ENCODE measurements around the gene AKNA.

AKNA gene

DNA sequence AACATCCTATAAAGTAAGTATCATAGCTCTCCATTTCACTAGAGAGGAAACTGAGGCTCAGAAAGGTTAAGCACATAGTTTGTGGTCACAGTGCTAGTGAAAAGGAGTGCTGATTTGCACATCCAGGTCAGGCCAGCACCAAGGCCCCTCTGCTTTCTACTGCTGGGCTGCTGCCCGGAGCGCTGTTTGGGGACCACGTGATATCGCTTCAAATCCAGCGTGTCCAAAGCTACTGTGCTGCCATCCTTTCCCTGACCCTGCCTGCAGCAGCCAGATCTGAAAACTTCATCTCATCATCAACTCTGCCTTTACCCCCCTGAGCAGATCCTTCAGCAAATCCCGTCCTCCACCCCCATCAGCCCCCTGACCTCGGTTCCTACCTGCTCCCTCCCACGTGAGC, 40.7 kb upstream of the AKNA start:
- H3K27me3 ChIP-seq (replicated peaks; ENCODE audit: control insufficient read depth, insufficient read depth, low read length) = peaks cover 35% of the 10 kb centered on the region
- H3K4me3 ChIP-seq (ENCODE audit: low read length) = no peak overlapping the region
- H3K9ac ChIP-seq (ENCODE audit: low read length) = no peak overlapping the region
- H3K9me3 ChIP-seq (ENCODE audit: control insufficient read depth, low read length) = no peaks in the 10 kb centered on the region
- no peak for DNase-seq (ENCODE audit: low read depth)
- H3K4me1 ChIP-seq (ENCODE audit: control insufficient read depth, insufficient read depth, low read length) = no peaks in the 10 kb centered on the region
- no peaks in the 10 kb centered on the region for H3K36me3 ChIP-seq (ENCODE audit: control insufficient read depth, insufficient read depth, low read length, severe bottlenecking)

DNA sequence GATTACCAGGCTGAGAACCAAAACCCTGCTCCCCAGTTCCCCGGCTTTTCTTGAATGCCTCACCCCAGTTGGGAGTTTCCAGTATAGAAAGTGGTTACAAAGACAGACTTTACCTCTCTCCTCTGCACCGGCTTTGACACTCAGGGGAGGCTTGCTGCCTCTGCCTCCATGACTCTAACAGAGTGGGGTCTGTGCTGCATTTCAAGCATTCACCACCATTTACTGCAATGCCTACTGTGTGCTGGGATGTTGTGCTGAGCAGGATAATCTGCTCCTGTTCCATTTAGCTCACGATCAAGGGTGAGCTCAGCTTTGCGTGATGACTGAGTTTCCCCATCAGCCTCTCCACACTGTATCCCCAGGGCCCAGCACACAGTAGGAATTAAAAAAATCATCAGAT, 39.9 kb upstream of the AKNA start:
- Histone ChIP-seq H3K9ac (ENCODE audit: low read length) (no peak overlapping the region), H3K4me1 (ENCODE audit: control insufficient read depth, insufficient read depth, low read length) (no peaks in the 10 kb centered on the region), H3K36me3 (ENCODE audit: control insufficient read depth, insufficient read depth, low read length, severe bottlenecking) (no peaks in the 10 kb centered on the region), H3K27me3 (replicated peaks; ENCODE audit: control insufficient read depth, insufficient read depth, low read length) (peaks cover 38% of the 10 kb centered on the region), H3K4me3 (ENCODE audit: low read length) (no peak overlapping the region), H3K9me3 (ENCODE audit: control insufficient read depth, low read length) (no peaks in the 10 kb centered on the region)
- no peak for DNase-seq (ENCODE audit: low read depth)

DNA sequence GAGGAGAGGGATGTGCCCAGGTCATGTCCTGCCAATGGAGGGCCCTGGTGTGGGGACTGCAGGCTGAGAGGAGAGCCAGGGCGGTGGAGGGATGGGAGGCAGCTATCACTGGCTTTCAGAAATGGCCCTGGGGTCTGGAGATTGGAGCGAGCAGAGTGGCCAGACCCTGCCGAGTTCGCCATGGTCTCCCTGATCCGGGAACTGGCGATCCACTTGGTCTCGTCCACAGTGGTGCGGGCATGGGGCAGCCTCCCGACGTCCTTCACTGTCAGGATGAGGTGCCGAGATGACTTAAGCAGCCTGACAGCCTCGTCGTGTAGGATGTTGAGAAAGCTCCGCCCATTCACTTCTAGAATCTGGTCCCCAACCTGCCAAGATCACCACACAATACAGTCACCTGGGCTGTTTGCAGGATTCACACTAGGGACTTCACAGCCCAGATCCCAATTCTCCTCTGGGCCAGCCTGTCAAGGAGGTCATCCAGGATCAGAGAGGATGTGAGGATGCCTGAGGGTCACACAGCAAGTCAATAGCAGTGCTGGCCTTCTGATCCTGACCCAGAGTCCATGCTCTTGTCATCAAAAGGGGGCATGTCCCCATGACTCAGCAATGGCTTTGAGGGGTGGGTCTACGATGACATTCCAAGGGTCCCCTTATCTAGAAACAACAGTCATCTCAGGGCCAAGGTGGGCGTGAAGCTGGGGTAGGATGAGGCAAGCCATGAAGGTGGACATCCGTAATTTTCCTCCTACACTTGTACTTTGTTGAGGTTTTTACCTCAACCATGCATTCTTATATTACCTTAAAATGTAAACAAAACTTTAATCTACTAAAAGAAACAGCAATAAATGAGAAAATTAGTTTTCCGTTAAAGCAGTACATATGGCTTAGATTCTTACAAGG, 38.5 kb upstream of the AKNA start:
- H3K9me3 ChIP-seq (ENCODE audit: control insufficient read depth, low read length) = no peaks in the 10 kb centered on the region
- no peaks in the 10 kb centered on the region for H3K36me3 ChIP-seq (ENCODE audit: control insufficient read depth, insufficient read depth, low read length, severe bottlenecking)
- no peak overlapping the region for H3K9ac ChIP-seq (ENCODE audit: low read length)
- no peak overlapping the region for H3K4me3 ChIP-seq (ENCODE audit: low read length)
- no peaks in the 10 kb centered on the region for H3K4me1 ChIP-seq (ENCODE audit: control insufficient read depth, insufficient read depth, low read length)
- DNase-seq (ENCODE audit: low read depth) = no peak
- H3K27me3 ChIP-seq (replicated peaks; ENCODE audit: control insufficient read depth, insufficient read depth, low read length) = peaks cover 38% of the 10 kb centered on the region

- no peaks in the 10 kb centered on the region for H3K36me3 ChIP-seq (ENCODE audit: control insufficient read depth, insufficient read depth, low read length, severe bottlenecking)
- no peak overlapping the region for H3K4me3 ChIP-seq (ENCODE audit: low read length)
- H3K27me3 ChIP-seq (replicated peaks; ENCODE audit: control insufficient read depth, insufficient read depth, low read length) = peaks cover 39% of the 10 kb centered on the region
- no peak for DNase-seq (ENCODE audit: low read depth)
- H3K4me1 ChIP-seq (ENCODE audit: control insufficient read depth, insufficient read depth, low read length) = no peaks in the 10 kb centered on the region
- no peak overlapping the region for H3K9ac ChIP-seq (ENCODE audit: low read length)
- no peaks in the 10 kb centered on the region for H3K9me3 ChIP-seq (ENCODE audit: control insufficient read depth, low read length)
Measured at GRCh38 chr9:114425126-114425525, 37.3 kb upstream of the AKNA start.

- H3K4me3 ChIP-seq (ENCODE audit: low read length) = no peak overlapping the region
- H3K27me3 ChIP-seq (replicated peaks; ENCODE audit: control insufficient read depth, insufficient read depth, low read length) = peaks cover 42% of the 10 kb centered on the region
- H3K9ac ChIP-seq (ENCODE audit: low read length) = no peak overlapping the region
- H3K4me1 ChIP-seq (ENCODE audit: control insufficient read depth, insufficient read depth, low read length) = no peaks in the 10 kb centered on the region
- H3K36me3 ChIP-seq (ENCODE audit: control insufficient read depth, insufficient read depth, low read length, severe bottlenecking) = no peaks in the 10 kb centered on the region
- no peak for DNase-seq (ENCODE audit: low read depth)
- H3K9me3 ChIP-seq (ENCODE audit: control insufficient read depth, low read length) = no peaks in the 10 kb centered on the region
Measured at GRCh38 chr9:114424126-114424525, 36.3 kb upstream of the AKNA start.

- Histone ChIP-seq H3K27me3 (replicated peaks; ENCODE audit: control insufficient read depth, insufficient read depth, low read length) (peaks cover 36% of the 10 kb centered on the region), H3K4me3 (ENCODE audit: low read length) (no peak overlapping the region), H3K4me1 (ENCODE audit: control insufficient read depth, insufficient read depth, low read length) (no peaks in the 10 kb centered on the region), H3K9ac (ENCODE audit: low read length) (no peak overlapping the region), H3K9me3 (ENCODE audit: control insufficient read depth, low read length) (no peaks in the 10 kb centered on the region), H3K36me3 (ENCODE audit: control insufficient read depth, insufficient read depth, low read length, severe bottlenecking) (no peaks in the 10 kb centered on the region)
- no peak for DNase-seq (ENCODE audit: low read depth)
Measured at GRCh38 chr9:114423181-114423580, 35.4 kb upstream of the AKNA start.

DNA sequence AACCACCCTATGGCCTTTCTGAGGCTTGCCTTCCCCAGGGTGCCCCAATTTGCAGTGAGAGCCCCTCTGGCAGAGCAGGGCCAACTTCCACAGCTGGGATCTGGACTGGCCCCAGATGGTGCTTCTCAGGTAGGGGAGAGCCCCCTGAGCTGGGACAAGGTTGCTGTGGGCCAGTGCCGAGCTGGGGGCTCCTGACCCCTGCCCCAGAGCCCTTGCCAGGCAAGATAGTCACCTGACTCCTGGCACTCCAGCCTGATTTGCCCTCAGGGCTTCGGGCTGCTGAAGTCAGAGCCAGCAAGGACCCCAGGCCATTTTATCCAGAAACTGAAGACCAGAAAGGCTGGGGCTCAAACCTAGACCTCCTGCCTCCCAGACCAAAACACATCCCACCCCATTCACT, 33.4 kb upstream of the AKNA start:
- Histone ChIP-seq H3K9ac (ENCODE audit: low read length) (no peak overlapping the region), H3K4me3 (ENCODE audit: low read length) (no peak overlapping the region)
- no peak for DNase-seq (ENCODE audit: low read depth)

DNA sequence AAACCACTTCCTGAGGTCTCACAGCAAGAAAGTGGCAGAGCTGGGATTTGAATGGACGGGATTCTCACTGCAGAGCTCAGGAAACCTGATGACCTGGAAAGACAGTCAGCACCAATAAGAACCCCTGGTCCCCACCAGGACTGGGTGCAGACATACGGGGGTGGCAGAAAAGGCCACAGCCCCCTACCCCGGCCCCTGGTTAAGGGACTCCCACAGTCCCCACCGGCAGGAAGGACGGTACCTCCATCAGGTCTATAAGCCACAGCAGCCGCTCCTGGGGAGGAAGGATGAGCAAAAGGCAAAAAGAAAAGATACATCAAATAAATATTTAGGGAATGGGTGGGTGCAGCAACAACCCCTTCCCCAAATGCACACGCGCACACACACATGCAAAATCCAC, 32.0 kb upstream of the AKNA start:
- Histone ChIP-seq H3K36me3 (ENCODE audit: control insufficient read depth, insufficient read depth, low read length, severe bottlenecking) (no peaks in the 10 kb centered on the region), H3K9ac (ENCODE audit: low read length) (no peak overlapping the region), H3K9me3 (ENCODE audit: control insufficient read depth, low read length) (no peaks in the 10 kb centered on the region), H3K4me3 (ENCODE audit: low read length) (no peak overlapping the region), H3K27me3 (replicated peaks; ENCODE audit: control insufficient read depth, insufficient read depth, low read length) (peaks cover 34% of the 10 kb centered on the region), H3K4me1 (ENCODE audit: control insufficient read depth, insufficient read depth, low read length) (peaks cover 7% of the 10 kb centered on the region)
- no peak for DNase-seq (ENCODE audit: low read depth)

More for the DNA sequence above, 33.4 kb upstream of the AKNA start:
- H3K4me1 ChIP-seq (ENCODE audit: control insufficient read depth, insufficient read depth, low read length) = peaks cover 7% of the 10 kb centered on the region
- H3K27me3 ChIP-seq (replicated peaks; ENCODE audit: control insufficient read depth, insufficient read depth, low read length) = peaks cover 34% of the 10 kb centered on the region
- no peaks in the 10 kb centered on the region for H3K36me3 ChIP-seq (ENCODE audit: control insufficient read depth, insufficient read depth, low read length, severe bottlenecking)
- no peaks in the 10 kb centered on the region for H3K9me3 ChIP-seq (ENCODE audit: control insufficient read depth, low read length)

- Histone ChIP-seq H3K4me3 (ENCODE audit: low read length) (no peak overlapping the region), H3K27me3 (replicated peaks; ENCODE audit: control insufficient read depth, insufficient read depth, low read length) (peaks cover 34% of the 10 kb centered on the region), H3K9ac (ENCODE audit: low read length) (no peak overlapping the region), H3K9me3 (ENCODE audit: control insufficient read depth, low read length) (no peaks in the 10 kb centered on the region), H3K36me3 (ENCODE audit: control insufficient read depth, insufficient read depth, low read length, severe bottlenecking) (no peaks in the 10 kb centered on the region), H3K4me1 (ENCODE audit: control insufficient read depth, insufficient read depth, low read length) (peaks cover 16% of the 10 kb centered on the region)
- DNase-seq (ENCODE audit: low read depth) = no peak
Measured at GRCh38 chr9:114418053-114418452, 30.3 kb upstream of the AKNA start.

- Histone ChIP-seq H3K9ac (ENCODE audit: low read length) (no peak overlapping the region), H3K27me3 (replicated peaks; ENCODE audit: control insufficient read depth, insufficient read depth, low read length) (peaks cover 31% of the 10 kb centered on the region), H3K36me3 (ENCODE audit: control insufficient read depth, insufficient read depth, low read length, severe bottlenecking) (no peaks in the 10 kb centered on the region), H3K4me1 (ENCODE audit: control insufficient read depth, insufficient read depth, low read length) (peaks cover 16% of the 10 kb centered on the region), H3K9me3 (ENCODE audit: control insufficient read depth, low read length) (no peaks in the 10 kb centered on the region), H3K4me3 (ENCODE audit: low read length) (no peak overlapping the region)
- DNase-seq (ENCODE audit: low read depth) = peak; percentile 59
Measured at GRCh38 chr9:114417511-114417910, 29.7 kb upstream of the AKNA start.

DNA sequence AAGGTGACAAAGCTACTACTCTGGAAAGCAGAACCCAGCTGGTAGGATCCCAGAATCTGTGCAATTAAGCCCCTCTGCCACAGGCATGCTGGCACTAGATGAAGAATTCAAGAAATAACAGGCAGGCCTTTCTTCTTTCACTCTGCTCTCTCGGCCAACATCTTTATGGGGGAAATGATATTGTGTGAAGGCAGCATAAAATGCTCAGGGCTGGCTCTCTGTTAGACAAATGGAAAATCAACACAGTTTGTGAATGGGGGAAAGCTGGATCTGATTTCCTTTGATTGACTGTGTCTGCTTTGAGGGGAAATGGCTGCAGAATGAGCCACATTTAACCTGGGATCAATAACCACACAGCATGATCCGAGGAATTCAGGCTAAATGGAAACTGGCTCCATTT, 29.1 kb upstream of the AKNA start:
- H3K9me3 ChIP-seq (ENCODE audit: control insufficient read depth, low read length) = no peaks in the 10 kb centered on the region
- H3K36me3 ChIP-seq (ENCODE audit: control insufficient read depth, insufficient read depth, low read length, severe bottlenecking) = no peaks in the 10 kb centered on the region
- DNase-seq (ENCODE audit: low read depth) = no peak
- H3K4me1 ChIP-seq (ENCODE audit: control insufficient read depth, insufficient read depth, low read length) = peaks cover 16% of the 10 kb centered on the region
- no peak overlapping the region for H3K4me3 ChIP-seq (ENCODE audit: low read length)
- no peak overlapping the region for H3K9ac ChIP-seq (ENCODE audit: low read length)
- H3K27me3 ChIP-seq (replicated peaks; ENCODE audit: control insufficient read depth, insufficient read depth, low read length) = peaks cover 27% of the 10 kb centered on the region

DNA sequence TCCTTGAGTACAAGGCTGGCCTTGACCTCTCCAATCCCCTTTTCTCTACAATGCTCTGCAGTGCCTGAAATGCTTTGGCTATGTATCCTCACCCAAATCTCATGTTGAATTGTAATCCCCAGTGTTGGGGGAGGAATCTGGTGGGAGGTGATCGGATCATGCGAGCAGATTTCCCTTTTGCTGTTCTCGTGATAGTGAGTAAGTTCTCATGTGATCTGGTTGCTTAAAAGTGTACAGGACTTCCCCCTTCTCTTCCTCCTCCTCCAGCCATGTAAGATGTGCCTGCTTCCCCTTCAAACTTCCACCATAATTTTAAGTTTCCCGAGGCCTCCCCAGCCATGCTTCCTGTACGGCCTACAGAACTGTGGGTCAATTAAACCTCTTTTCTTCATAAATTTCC, 28.5 kb upstream of the AKNA start:
- no peak for DNase-seq (ENCODE audit: low read depth)
- no peak overlapping the region for H3K4me3 ChIP-seq (ENCODE audit: low read length)
- H3K9ac ChIP-seq (ENCODE audit: low read length) = no peak overlapping the region
- H3K4me1 ChIP-seq (ENCODE audit: control insufficient read depth, insufficient read depth, low read length) = peaks cover 16% of the 10 kb centered on the region
- no peaks in the 10 kb centered on the region for H3K36me3 ChIP-seq (ENCODE audit: control insufficient read depth, insufficient read depth, low read length, severe bottlenecking)
- H3K27me3 ChIP-seq (replicated peaks; ENCODE audit: control insufficient read depth, insufficient read depth, low read length) = peaks cover 26% of the 10 kb centered on the region
- no peaks in the 10 kb centered on the region for H3K9me3 ChIP-seq (ENCODE audit: control insufficient read depth, low read length)

Data from adipocyte (in vitro differentiated cells).